ENCODE results near the gene DUSP6.

Gene DUSP6

GRCh38 chr12:89373763-89374572 lies 21.7 kb upstream of the DUSP6 start:
- no peak for TF ChIP-seq CTCF (IDR thresholded peaks at IDR 0.05)
- no peak overlapping the region for H3K4me3 ChIP-seq
- H3K27ac ChIP-seq: peak overlapping the region; percentile 8 to 54
- no peak for DNase-seq (ENCODE audit: low spot score)

- H3K4me3 ChIP-seq: no peak overlapping the region
- H3K27ac ChIP-seq: peak overlapping the region; percentile 30 to 54
- DNase-seq (ENCODE audit: low spot score): no peak
- TF ChIP-seq CTCF (IDR thresholded peaks at IDR 0.05): no peak
Measured at GRCh38 chr12:89372584-89373370, 20.5 kb upstream of the DUSP6 start.

- no peak for TF ChIP-seq CTCF (IDR thresholded peaks at IDR 0.05)
- Histone ChIP-seq H3K4me3 (no peak overlapping the region), H3K27ac (no peak overlapping the region)
- no peak for DNase-seq (ENCODE audit: low spot score)
Measured at GRCh38 chr12:89370850-89371249, 18.5 kb upstream of the DUSP6 start.

GRCh38 chr12:89370421-89370831 lies 18.1 kb upstream of the DUSP6 start:
- no peak for DNase-seq (ENCODE audit: low spot score)
- no peak overlapping the region for H3K4me3 ChIP-seq
- no peak for TF ChIP-seq CTCF (IDR thresholded peaks at IDR 0.05)
- H3K27ac ChIP-seq: no peak overlapping the region

GRCh38 chr12:89369166-89369565 lies 16.9 kb upstream of the DUSP6 start:
- H3K4me3 ChIP-seq: no peak overlapping the region
- DNase-seq (ENCODE audit: low spot score): no peak
- TF ChIP-seq CTCF (IDR thresholded peaks at IDR 0.05): no peak
- H3K27ac ChIP-seq: no peak overlapping the region

GRCh38 chr12:89368391-89368790 lies 16.1 kb upstream of the DUSP6 start:
- no peak overlapping the region for H3K4me3 ChIP-seq
- no peak for DNase-seq (ENCODE audit: low spot score)
- H3K27ac ChIP-seq: no peak overlapping the region
- no peak for TF ChIP-seq CTCF (IDR thresholded peaks at IDR 0.05)
